Measurements from ENCODE around the gene BPIFA2.

BPIFA2 gene

DNA sequence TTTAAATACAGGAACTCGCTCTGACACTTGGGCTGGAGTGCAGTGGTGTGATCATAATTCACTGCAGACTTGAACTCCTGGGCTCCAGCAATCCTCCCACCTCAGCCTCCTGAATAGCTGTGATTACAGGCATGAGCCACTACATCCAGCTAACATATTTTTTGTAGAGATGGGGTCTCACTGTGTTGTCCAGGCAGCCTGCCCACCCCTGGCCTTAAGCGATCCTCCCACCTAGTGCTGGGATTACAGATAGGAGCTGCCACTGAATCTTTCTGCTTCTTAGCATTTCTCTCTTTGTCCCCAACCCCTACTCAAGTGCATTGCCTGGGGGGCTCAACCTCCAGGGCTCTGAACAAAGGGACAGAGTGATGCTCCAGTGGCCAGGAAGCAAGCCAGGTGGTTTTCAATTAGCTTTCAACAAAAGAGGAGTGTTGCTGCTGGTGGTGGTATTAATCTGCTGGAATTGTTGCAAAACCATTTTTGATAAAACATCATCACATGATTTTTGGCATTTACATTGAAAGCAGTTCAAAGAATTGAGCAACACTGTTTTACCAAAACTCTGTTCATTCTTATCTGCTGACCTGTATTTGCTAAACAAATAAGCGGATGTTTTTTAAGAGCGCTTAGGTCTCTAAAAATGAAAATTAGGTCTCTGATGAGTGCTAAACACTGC, 40.4 kb upstream of the BPIFA2 start:
- Histone ChIP-seq H3K9me3 (ENCODE audit: control insufficient read depth, insufficient read depth, low read length) (no peaks in the 10 kb centered on the region), H3K4me2 (ENCODE audit: low read length) (no peak overlapping the region), H3F3A (ENCODE audit: control insufficient read depth, insufficient read depth) (no peaks in the 10 kb centered on the region), H3K4me1 (ENCODE audit: control insufficient read depth, low read length) (no peaks in the 10 kb centered on the region), H3K9me2 (replicated peaks; ENCODE audit: control insufficient read depth, low read length) (no peaks in the 10 kb centered on the region), H3K79me2 (ENCODE audit: control insufficient read depth, low read length) (no peaks in the 10 kb centered on the region), H3K27ac (ENCODE audit: low read depth, low read length) (no peak overlapping the region), H4K20me1 (ENCODE audit: control insufficient read depth, insufficient read depth, low read depth, low read length) (no peaks in the 10 kb centered on the region), H3K4me3 (ENCODE audit: low read length) (no peak overlapping the region), H3K36me3 (ENCODE audit: control insufficient read depth, low read length) (no peaks in the 10 kb centered on the region), H3K27me3 (ENCODE audit: control insufficient read depth, low read length) (peaks cover 12% of the 10 kb centered on the region; the same call in 1 of the 2 replicates)
- no peak for TF ChIP-seq EZH2phosphoT487 (IDR thresholded peaks at IDR 0.05; ENCODE audit: borderline replicate concordance, low read length)
- TF ChIP-seq, protein P1, sequence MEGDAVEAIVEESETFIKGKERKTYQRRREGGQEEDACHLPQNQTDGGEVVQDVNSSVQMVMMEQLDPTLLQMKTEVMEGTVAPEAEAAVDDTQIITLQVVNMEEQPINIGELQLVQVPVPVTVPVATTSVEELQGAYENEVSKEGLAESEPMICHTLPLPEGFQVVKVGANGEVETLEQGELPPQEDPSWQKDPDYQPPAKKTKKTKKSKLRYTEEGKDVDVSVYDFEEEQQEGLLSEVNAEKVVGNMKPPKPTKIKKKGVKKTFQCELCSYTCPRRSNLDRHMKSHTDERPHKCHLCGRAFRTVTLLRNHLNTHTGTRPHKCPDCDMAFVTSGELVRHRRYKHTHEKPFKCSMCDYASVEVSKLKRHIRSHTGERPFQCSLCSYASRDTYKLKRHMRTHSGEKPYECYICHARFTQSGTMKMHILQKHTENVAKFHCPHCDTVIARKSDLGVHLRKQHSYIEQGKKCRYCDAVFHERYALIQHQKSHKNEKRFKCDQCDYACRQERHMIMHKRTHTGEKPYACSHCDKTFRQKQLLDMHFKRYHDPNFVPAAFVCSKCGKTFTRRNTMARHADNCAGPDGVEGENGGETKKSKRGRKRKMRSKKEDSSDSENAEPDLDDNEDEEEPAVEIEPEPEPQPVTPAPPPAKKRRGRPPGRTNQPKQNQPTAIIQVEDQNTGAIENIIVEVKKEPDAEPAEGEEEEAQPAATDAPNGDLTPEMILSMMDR (IDR thresholded peaks at IDR 0.05; ENCODE audit: low read depth, low read length, poor library complexity, severe bottlenecking) = no peak

DNA sequence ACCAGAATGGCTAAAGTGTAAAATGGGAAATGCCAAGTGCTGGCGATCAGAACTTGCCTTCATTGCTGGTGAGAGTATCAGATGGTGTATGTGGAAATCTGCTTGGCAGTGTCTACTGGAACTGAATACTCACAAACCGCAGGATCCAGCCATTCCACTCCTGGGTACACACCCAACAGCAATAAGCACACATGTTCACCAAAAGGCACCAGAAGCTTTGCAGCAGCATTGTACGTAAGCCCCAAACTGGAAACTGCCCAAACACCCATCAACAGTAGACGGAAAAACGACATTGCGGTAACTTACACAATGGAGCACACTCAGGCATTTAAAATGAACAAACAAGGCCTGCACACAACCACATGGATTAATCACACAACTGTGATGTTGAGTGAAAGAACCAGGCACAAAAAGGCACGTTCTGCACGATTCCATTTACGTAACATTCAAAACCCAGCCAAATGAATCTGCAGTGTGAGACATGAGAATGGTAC, 37.3 kb upstream of the BPIFA2 start:
- Histone ChIP-seq H4K20me1 (ENCODE audit: control insufficient read depth, insufficient read depth, low read depth, low read length) (no peaks in the 10 kb centered on the region), H3K4me1 (ENCODE audit: control insufficient read depth, low read length) (no peaks in the 10 kb centered on the region), H3K36me3 (ENCODE audit: control insufficient read depth, low read length) (no peaks in the 10 kb centered on the region), H3K4me3 (ENCODE audit: low read length) (no peak overlapping the region), H3K9me2 (replicated peaks; ENCODE audit: control insufficient read depth, low read length) (no peaks in the 10 kb centered on the region), H3F3A (ENCODE audit: control insufficient read depth, insufficient read depth) (no peaks in the 10 kb centered on the region), H3K27ac (ENCODE audit: low read depth, low read length) (no peak overlapping the region), H3K4me2 (ENCODE audit: low read length) (no peak overlapping the region), H3K79me2 (ENCODE audit: control insufficient read depth, low read length) (no peaks in the 10 kb centered on the region), H3K27me3 (ENCODE audit: control insufficient read depth, low read length) (peaks cover 12% of the 10 kb centered on the region; the same call in 1 of the 2 replicates), H3K9me3 (ENCODE audit: control insufficient read depth, insufficient read depth, low read length) (no peaks in the 10 kb centered on the region)
- TF ChIP-seq, protein P1 (IDR thresholded peaks at IDR 0.05; ENCODE audit: low read depth, low read length, poor library complexity, severe bottlenecking) = no peak
- no peak for TF ChIP-seq EZH2phosphoT487 (IDR thresholded peaks at IDR 0.05; ENCODE audit: borderline replicate concordance, low read length)

DNA sequence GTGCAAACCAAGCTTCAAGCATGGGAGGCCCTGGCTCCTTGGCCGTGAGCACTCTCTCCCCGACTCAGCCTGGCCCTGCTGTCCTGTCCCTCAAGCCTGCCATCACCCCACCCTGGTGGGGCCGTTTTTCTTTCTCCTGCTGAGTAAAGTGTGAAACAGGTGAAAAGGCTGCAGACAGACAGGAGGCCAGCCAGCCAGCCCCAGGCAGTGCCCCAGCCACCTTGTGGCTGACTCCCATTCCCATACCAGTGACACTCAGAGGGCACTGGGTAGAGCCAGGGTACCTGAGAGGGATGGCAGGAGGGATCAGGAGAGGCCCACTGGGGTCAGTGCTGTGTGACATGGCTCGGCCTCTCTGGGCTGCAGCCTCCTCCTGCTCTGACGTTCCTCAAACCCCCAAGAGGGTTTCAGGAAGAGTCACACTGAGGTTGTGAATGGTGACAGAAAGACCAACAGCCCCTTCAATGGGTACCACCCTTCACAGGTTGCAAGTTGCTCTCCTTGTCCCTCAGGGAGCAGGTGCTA, 35.9 kb upstream of the BPIFA2 start:
- Histone ChIP-seq H3K9me3 (ENCODE audit: control insufficient read depth, insufficient read depth, low read length) (no peaks in the 10 kb centered on the region), H3K36me3 (ENCODE audit: control insufficient read depth, low read length) (no peaks in the 10 kb centered on the region), H3K4me1 (ENCODE audit: control insufficient read depth, low read length) (no peaks in the 10 kb centered on the region), H3K4me2 (ENCODE audit: low read length) (no peak overlapping the region), H3K27ac (ENCODE audit: low read depth, low read length) (no peak overlapping the region), H3F3A (ENCODE audit: control insufficient read depth, insufficient read depth) (no peaks in the 10 kb centered on the region), H4K20me1 (ENCODE audit: control insufficient read depth, insufficient read depth, low read depth, low read length) (no peaks in the 10 kb centered on the region), H3K4me3 (ENCODE audit: low read length) (no peak overlapping the region), H3K27me3 (ENCODE audit: control insufficient read depth, low read length) (peaks cover 5% of the 10 kb centered on the region; the same call in 1 of the 2 replicates), H3K79me2 (ENCODE audit: control insufficient read depth, low read length) (no peaks in the 10 kb centered on the region), H3K9me2 (replicated peaks; ENCODE audit: control insufficient read depth, low read length) (no peaks in the 10 kb centered on the region)
- no peak for TF ChIP-seq EZH2phosphoT487 (IDR thresholded peaks at IDR 0.05; ENCODE audit: borderline replicate concordance, low read length)
- TF ChIP-seq, protein P1 (IDR thresholded peaks at IDR 0.05; ENCODE audit: low read depth, low read length, poor library complexity, severe bottlenecking) = no peak
